Activated CD8-positive, alpha-beta memory T cell treated with anti-CD3 and anti-CD28 coated beads, Interleukin-2, amount 50 U/mL, for 1 hour (primary cell): ENCODE measurements around the gene KAZN.

Experiments used
- DNase-seq: peaks from one replicate; pipeline ENCODE4 v3.0.0-alpha.2; 2020; ENCODE audit errors: extremely low read depth

Gene KAZN

GRCh38 chr1:14852291-14852690 is 253.8 kb downstream of the KAZN start:
- no peak for DNase-seq

- no peak for DNase-seq
Measured at GRCh38 chr1:14853518-14853917, 255.0 kb downstream of the KAZN start.

GRCh38 chr1:14855268-14855667 is 256.8 kb downstream of the KAZN start:
- DNase-seq: no peak

GRCh38 chr1:14855801-14856200 is 257.3 kb downstream of the KAZN start:
- no peak for DNase-seq

GRCh38 chr1:14857436-14858195 is 259.1 kb downstream of the KAZN start:
- no peak for DNase-seq

- DNase-seq: no peak
Measured at GRCh38 chr1:14862114-14862771, 263.8 kb downstream of the KAZN start.

- DNase-seq: no peak
Measured at GRCh38 chr1:14865106-14865505, 266.6 kb downstream of the KAZN start.

GRCh38 chr1:14866911-14867612 is 268.6 kb downstream of the KAZN start:
- no peak for DNase-seq

- DNase-seq: no peak
Measured at GRCh38 chr1:14869187-14869586, 270.7 kb downstream of the KAZN start.

- no peak for DNase-seq
Measured at GRCh38 chr1:14871218-14871970, 272.9 kb downstream of the KAZN start.

GRCh38 chr1:14872762-14873161 is 274.3 kb downstream of the KAZN start:
- DNase-seq: no peak

- no peak for DNase-seq
Measured at GRCh38 chr1:14873677-14874076, 275.2 kb downstream of the KAZN start.

- DNase-seq: no peak
Measured at GRCh38 chr1:14875524-14876509, 277.3 kb downstream of the KAZN start.

GRCh38 chr1:14876747-14877146 is 278.3 kb downstream of the KAZN start:
- DNase-seq: no peak

- no peak for DNase-seq
Measured at GRCh38 chr1:14877224-14877623, 278.7 kb downstream of the KAZN start.

GRCh38 chr1:14878124-14878523 is 279.6 kb downstream of the KAZN start:
- no peak for DNase-seq

- DNase-seq: no peak
Measured at GRCh38 chr1:14878951-14879350, 280.5 kb downstream of the KAZN start.

GRCh38 chr1:14880456-14881316 is 282.2 kb downstream of the KAZN start:
- DNase-seq: no peak

- DNase-seq: no peak
Measured at GRCh38 chr1:14881775-14882672, 283.5 kb downstream of the KAZN start.
